GM21529 (cell line): ENCODE results near the gene KCNAB1.
A peak's percentile ranks its signal among the peaks of the same experiment; 100 is the strongest.
"Not testable (repeated sequence)": the region's sequence is repeated elsewhere in the genome, so short reads cannot be mapped to it uniquely, and the experiment has no call there.

ENCODE experiments used
- ATAC-seq: cut with Tn5 transposase; IDR thresholded peaks from one replicate; pipeline ENCODE4 v1.9.1; 2021; ENCODE audit not compliant: unreplicated experiment

Gene KCNAB1

GRCh38 chr3:156260331-156260730 is 140.0 kb downstream of the KCNAB1 start:
- no peak for ATAC-seq

- ATAC-seq, result no peak
Observed at GRCh38 chr3:156264771-156265170, 144.4 kb downstream of the KCNAB1 start.

GRCh38 chr3:156271508-156271907 is 151.1 kb downstream of the KCNAB1 start:
- no peak for ATAC-seq

GRCh38 chr3:156271995-156272719 is 151.8 kb downstream of the KCNAB1 start:
- no peak for ATAC-seq

- no peak for ATAC-seq
Observed at GRCh38 chr3:156273111-156273694, 152.8 kb downstream of the KCNAB1 start.

- no peak for ATAC-seq
Observed at GRCh38 chr3:156274791-156275190, 154.4 kb downstream of the KCNAB1 start.

GRCh38 chr3:156284637-156285036 is 164.3 kb downstream of the KCNAB1 start:
- not testable (repeated sequence) for ATAC-seq

- no peak for ATAC-seq
Observed at GRCh38 chr3:156285626-156286025, 165.2 kb downstream of the KCNAB1 start.

GRCh38 chr3:156290924-156291271 is 170.5 kb downstream of the KCNAB1 start:
- ATAC-seq, result no peak

- ATAC-seq, result peak; percentile 65
Observed at GRCh38 chr3:156291272-156292123, 171.1 kb downstream of the KCNAB1 start.

GRCh38 chr3:156293566-156293965 is 173.2 kb downstream of the KCNAB1 start:
- ATAC-seq, result no peak

- ATAC-seq, result no peak
Observed at GRCh38 chr3:156297582-156297981, 177.2 kb downstream of the KCNAB1 start.

- no peak for ATAC-seq
Observed at GRCh38 chr3:156298014-156298413, 177.6 kb downstream of the KCNAB1 start.

GRCh38 chr3:156298938-156299337 is 178.6 kb downstream of the KCNAB1 start:
- no peak for ATAC-seq

- ATAC-seq, result no peak
Observed at GRCh38 chr3:156299569-156299968, 179.2 kb downstream of the KCNAB1 start.

- no peak for ATAC-seq
Observed at GRCh38 chr3:156300371-156300770, 180.0 kb downstream of the KCNAB1 start.

- ATAC-seq, result no peak
Observed at GRCh38 chr3:156300929-156301840, 180.8 kb downstream of the KCNAB1 start.

GRCh38 chr3:156303001-156303707 is 182.8 kb downstream of the KCNAB1 start:
- no peak for ATAC-seq

- no peak for ATAC-seq
Observed at GRCh38 chr3:156304406-156304805, 184.0 kb downstream of the KCNAB1 start.

- no peak for ATAC-seq
Observed at GRCh38 chr3:156305672-156306071, 185.3 kb downstream of the KCNAB1 start.
